ENCODE data around the gene IQCF6.

DNA sequence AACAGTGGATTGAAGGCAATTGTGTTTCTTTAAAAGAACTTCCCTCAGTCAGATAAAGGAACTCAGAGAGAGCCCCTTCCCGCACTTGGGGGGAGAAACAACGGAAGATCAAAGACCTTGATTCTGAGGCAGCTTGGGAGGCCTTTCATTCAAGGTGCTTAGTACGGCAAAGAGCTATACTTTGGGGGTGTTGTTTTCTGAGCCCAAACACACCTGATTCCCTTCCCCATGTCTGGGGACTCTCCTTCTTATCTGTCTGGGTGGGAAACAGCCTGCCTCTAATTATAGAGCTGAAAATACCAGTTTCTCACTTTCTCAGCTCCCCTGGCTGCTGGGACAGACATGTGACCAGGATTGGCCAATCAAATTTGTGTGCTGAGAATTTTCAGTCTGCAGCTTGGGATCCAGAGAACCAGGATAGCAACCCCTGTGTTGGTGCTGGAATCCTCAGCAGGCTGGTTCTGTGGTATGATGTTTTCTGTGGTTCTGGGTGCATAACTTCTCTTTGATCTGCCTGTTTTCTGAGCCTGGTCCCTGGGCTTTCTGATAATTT lies 19.4 kb upstream of the IQCF6 start:
- TF ChIP-seq, protein P1, sequence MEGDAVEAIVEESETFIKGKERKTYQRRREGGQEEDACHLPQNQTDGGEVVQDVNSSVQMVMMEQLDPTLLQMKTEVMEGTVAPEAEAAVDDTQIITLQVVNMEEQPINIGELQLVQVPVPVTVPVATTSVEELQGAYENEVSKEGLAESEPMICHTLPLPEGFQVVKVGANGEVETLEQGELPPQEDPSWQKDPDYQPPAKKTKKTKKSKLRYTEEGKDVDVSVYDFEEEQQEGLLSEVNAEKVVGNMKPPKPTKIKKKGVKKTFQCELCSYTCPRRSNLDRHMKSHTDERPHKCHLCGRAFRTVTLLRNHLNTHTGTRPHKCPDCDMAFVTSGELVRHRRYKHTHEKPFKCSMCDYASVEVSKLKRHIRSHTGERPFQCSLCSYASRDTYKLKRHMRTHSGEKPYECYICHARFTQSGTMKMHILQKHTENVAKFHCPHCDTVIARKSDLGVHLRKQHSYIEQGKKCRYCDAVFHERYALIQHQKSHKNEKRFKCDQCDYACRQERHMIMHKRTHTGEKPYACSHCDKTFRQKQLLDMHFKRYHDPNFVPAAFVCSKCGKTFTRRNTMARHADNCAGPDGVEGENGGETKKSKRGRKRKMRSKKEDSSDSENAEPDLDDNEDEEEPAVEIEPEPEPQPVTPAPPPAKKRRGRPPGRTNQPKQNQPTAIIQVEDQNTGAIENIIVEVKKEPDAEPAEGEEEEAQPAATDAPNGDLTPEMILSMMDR (optimal IDR thresholded peaks at IDR 0.05 in 1 of 3, IDR thresholded peaks at IDR 0.05 in 1 of 3, conservative IDR thresholded peaks at IDR 0.05 in 1 of 3; ENCODE audit: extremely low read depth in 1 of 3, insufficient read depth in 2 of 3, low read length in 3 of 3), result no peak
- TF ChIP-seq EZH2 (IDR thresholded peaks at IDR 0.05; ENCODE audit: low read length), result no peak

Data from keratinocyte (primary cell).